Smooth muscle cell of the pulmonary artery (primary cell): Measurements from ENCODE around the gene UIMC1. TPM values are rescaled to one million over a fixed set of nuclear protein-coding genes. Genes with fewer than 3 reads are reported as not detected.

Source experiments
- total RNA-seq: library from RNA; depleted of rRNA; stranded (reverse); fragments of >200 nt; gene quantifications from 2 replicates; pipeline ENCODE4 v1.2.3, GENCODE V29; 2014

UIMC1 gene
- total RNA-seq: 20.8 and 22.7 TPM in 2 replicates

GRCh38 chr5:177006265-177006972, at the start of gene UIMC1:
Gene UIMC1 (minus strand): TSS chr5:177006779. CDS start chr5:176982615, 24,164 bp downstream.

GRCh38 chr5:177022386-177023302, 16.1 kb upstream of the UIMC1 start, which contains the start of gene ZNF346:
Gene ZNF346 (plus strand): TSS chr5:177022696. CDS start chr5:177022739, 43 bp downstream.

GRCh38 chr5:176899296-176899891, 107.2 kb downstream of the UIMC1 start, which contains the start of gene HK3:
Gene HK3 (minus strand): TSS chr5:176899346. CDS start chr5:176896159, 3,187 bp downstream.

Other genes with a start within 250 kb of the UIMC1 start
- under 0.01 TPM in 1 of 2 replicates, not detected in the other for gene UNC5A, start 196.2 kb downstream of the UIMC1 start, total RNA-seq
- not detected in 2 replicates for gene HK3, start 107.4 kb downstream of the UIMC1 start, total RNA-seq
- 14.3 and 14.7 TPM in 2 replicates for gene ZNF346, start 15.9 kb upstream of the UIMC1 start, total RNA-seq
- 0.33 and 0.65 TPM in 2 replicates for gene FGFR4, start 80.1 kb upstream of the UIMC1 start, total RNA-seq
- 45.2 and 46.0 TPM in 2 replicates for gene NSD1, start 127.0 kb upstream of the UIMC1 start, total RNA-seq